HCT116 (cell line): Measurements from ENCODE around the gene GJE1.

Experiments used
- ATF3 ChIP-seq: IDR thresholded peaks from 2 replicates; pipeline ENCODE4 v1.6.1; 2012
- CEBPB ChIP-seq: IDR thresholded peaks from 2 replicates; pipeline ENCODE4 v1.6.1; 2012; ENCODE audit warnings: low read depth
- CTCF ChIP-seq, 3 experiments: fragments of 200-600 bp in 1 of 3; sonication (generic) in 1 of 3; IDR thresholded peaks in 2 of 3; conservative IDR thresholded peaks in 1 of 3; 2 replicates each; pipeline ENCODE4 v1.5.1; 2012 to 2017; ENCODE audit warnings: low read depth in 2 of 3, low read length in 2 of 3, antibody characterized with exemption in 1 of 3, borderline replicate concordance in 1 of 3, control low read depth in 1 of 3, mild to moderate bottlenecking in 1 of 3, mixed read lengths in 1 of 3, mixed run types in 1 of 3, moderate library complexity in 1 of 3; ENCODE audit not compliant: insufficient read depth in 1 of 3
- EGR1 ChIP-seq: IDR thresholded peaks from 2 replicates; pipeline ENCODE4 v1.6.1; 2012; ENCODE audit warnings: low read depth
- ELF1 ChIP-seq: IDR thresholded peaks from 2 replicates; pipeline ENCODE4 v1.6.1; 2012; ENCODE audit warnings: low read depth, borderline replicate concordance
- EZH2 ChIP-seq: fragments of 200-600 bp; sonication (generic); IDR thresholded peaks from 2 replicates; pipeline ENCODE4 v1.6.1; 2017; ENCODE audit warnings: antibody characterized with exemption, mixed run types
- EZH2phosphoT487 ChIP-seq: fragments of 200-600 bp; IDR thresholded peaks from 2 replicates; pipeline ENCODE4 v1.6.1; 2018; ENCODE audit warnings: antibody characterized with exemption, borderline replicate concordance
- FOSL1 ChIP-seq: IDR thresholded peaks from 2 replicates; pipeline ENCODE4 v1.6.1; 2012; ENCODE audit warnings: low read depth
- POLR2A ChIP-seq: IDR thresholded peaks from 2 replicates; pipeline ENCODE4 v1.7.0; 2011; ENCODE audit warnings: borderline replicate concordance; ENCODE audit not compliant: insufficient read depth, insufficient read length; ENCODE audit errors: extremely low read depth
- POLR2AphosphoS5 ChIP-seq: IDR thresholded peaks from 2 replicates; pipeline ENCODE4 v1.6.1; 2011; ENCODE audit warnings: mild to moderate bottlenecking, low read depth, low read length, moderate library complexity
- RAD21 ChIP-seq: IDR thresholded peaks from 2 replicates; pipeline ENCODE4 v1.6.1; 2012; ENCODE audit warnings: low read depth, mild to moderate bottlenecking
- YY1 ChIP-seq: IDR thresholded peaks from 2 replicates; pipeline ENCODE4 v1.6.1; 2011; ENCODE audit warnings: low read length, low read depth, moderate library complexity, mild to moderate bottlenecking; ENCODE audit not compliant: insufficient replicate concordance; ENCODE audit errors: extremely low read depth
- TF ChIP-seq, protein P1 (sequence below): IDR thresholded peaks from 2 replicates; pipeline ENCODE4 v1.6.1; 2011; ENCODE audit warnings: mild to moderate bottlenecking, low read length, moderate library complexity; ENCODE audit not compliant: insufficient replicate concordance; ENCODE audit errors: extremely low read depth
- TF ChIP-seq, protein P2 (sequence below): IDR thresholded peaks from 2 replicates; pipeline ENCODE4 v1.6.1; 2012; ENCODE audit warnings: low read depth

DNA sequence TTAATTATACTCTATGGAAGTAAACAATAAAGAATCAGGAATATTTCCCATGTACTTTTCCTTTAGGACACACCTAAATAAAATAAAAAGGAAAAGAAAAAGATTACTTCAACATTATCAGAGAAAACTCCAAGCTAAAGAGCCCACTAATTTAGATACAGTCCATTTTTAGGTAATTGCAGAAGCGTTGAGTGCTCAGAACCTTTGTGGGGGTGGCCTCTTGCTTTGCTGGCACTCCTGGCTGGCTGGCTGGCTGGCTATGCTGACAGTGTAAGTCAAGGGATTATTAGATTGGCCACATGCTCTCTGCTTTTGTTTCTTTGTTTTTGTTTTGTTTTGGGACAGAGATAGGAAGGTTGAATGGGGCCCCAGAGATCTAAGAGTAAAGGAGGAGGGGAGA lies at the start of gene GJE1:
- no peak for TF ChIP-seq CTCF (IDR thresholded peaks at IDR 0.05 in 2 of 3, conservative IDR thresholded peaks at IDR 0.05 in 1 of 3; ENCODE audit: borderline replicate concordance in 1 of 3, insufficient read depth in 1 of 3, low read depth in 2 of 3, low read length in 2 of 3)
- no peak for TF ChIP-seq POLR2A
- TF ChIP-seq, protein P1, sequence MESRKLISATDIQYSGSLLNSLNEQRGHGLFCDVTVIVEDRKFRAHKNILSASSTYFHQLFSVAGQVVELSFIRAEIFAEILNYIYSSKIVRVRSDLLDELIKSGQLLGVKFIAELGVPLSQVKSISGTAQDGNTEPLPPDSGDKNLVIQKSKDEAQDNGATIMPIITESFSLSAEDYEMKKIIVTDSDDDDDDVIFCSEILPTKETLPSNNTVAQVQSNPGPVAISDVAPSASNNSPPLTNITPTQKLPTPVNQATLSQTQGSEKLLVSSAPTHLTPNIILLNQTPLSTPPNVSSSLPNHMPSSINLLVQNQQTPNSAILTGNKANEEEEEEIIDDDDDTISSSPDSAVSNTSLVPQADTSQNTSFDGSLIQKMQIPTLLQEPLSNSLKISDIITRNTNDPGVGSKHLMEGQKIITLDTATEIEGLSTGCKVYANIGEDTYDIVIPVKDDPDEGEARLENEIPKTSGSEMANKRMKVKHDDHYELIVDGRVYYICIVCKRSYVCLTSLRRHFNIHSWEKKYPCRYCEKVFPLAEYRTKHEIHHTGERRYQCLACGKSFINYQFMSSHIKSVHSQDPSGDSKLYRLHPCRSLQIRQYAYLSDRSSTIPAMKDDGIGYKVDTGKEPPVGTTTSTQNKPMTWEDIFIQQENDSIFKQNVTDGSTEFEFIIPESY = no peak
- no peak for TF ChIP-seq EZH2
- TF ChIP-seq, protein P2, sequence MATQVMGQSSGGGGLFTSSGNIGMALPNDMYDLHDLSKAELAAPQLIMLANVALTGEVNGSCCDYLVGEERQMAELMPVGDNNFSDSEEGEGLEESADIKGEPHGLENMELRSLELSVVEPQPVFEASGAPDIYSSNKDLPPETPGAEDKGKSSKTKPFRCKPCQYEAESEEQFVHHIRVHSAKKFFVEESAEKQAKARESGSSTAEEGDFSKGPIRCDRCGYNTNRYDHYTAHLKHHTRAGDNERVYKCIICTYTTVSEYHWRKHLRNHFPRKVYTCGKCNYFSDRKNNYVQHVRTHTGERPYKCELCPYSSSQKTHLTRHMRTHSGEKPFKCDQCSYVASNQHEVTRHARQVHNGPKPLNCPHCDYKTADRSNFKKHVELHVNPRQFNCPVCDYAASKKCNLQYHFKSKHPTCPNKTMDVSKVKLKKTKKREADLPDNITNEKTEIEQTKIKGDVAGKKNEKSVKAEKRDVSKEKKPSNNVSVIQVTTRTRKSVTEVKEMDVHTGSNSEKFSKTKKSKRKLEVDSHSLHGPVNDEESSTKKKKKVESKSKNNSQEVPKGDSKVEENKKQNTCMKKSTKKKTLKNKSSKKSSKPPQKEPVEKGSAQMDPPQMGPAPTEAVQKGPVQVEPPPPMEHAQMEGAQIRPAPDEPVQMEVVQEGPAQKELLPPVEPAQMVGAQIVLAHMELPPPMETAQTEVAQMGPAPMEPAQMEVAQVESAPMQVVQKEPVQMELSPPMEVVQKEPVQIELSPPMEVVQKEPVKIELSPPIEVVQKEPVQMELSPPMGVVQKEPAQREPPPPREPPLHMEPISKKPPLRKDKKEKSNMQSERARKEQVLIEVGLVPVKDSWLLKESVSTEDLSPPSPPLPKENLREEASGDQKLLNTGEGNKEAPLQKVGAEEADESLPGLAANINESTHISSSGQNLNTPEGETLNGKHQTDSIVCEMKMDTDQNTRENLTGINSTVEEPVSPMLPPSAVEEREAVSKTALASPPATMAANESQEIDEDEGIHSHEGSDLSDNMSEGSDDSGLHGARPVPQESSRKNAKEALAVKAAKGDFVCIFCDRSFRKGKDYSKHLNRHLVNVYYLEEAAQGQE = no peak
- no peak for TF ChIP-seq ELF1
- no peak for TF ChIP-seq EZH2phosphoT487
- TF ChIP-seq RAD21 = no peak
- no peak for TF ChIP-seq POLR2AphosphoS5
- no peak for TF ChIP-seq EGR1
- no peak for TF ChIP-seq CEBPB
- no peak for TF ChIP-seq ATF3
- TF ChIP-seq FOSL1 = no peak
- no peak for TF ChIP-seq YY1
